Effector memory CD4-positive, alpha-beta T cell (primary cell): Measurements from ENCODE around the gene FLOT2.
"Not testable (repeated sequence)": the region's sequence is repeated elsewhere in the genome, so short reads cannot be mapped to it uniquely, and the experiment has no call there.

Experiments used
- DNase-seq, 3 donors: peaks; one replicate each; pipeline ENCODE4 v3.0.0-alpha.2; 2020
- H3K27ac ChIP-seq: 2 replicates; pipeline ENCODE4 v1.7.0; 2013; ENCODE audit warnings: mild to moderate bottlenecking, low read length, moderate library complexity; ENCODE audit not compliant: insufficient read depth, poor library complexity, severe bottlenecking
- H3K27me3 ChIP-seq: replicated peaks from 2 replicates; pipeline ENCODE4 v1.7.0; 2013; ENCODE audit warnings: mild to moderate bottlenecking, low read length; ENCODE audit not compliant: insufficient read depth, control insufficient read depth, poor library complexity, severe bottlenecking
- H3K36me3 ChIP-seq: 2 replicates; pipeline ENCODE4 v1.7.0; 2013; ENCODE audit warnings: mild to moderate bottlenecking, low read length, moderate library complexity; ENCODE audit not compliant: control insufficient read depth, insufficient read depth
- H3K4me1 ChIP-seq: 2 replicates; pipeline ENCODE4 v1.7.0; 2013; ENCODE audit warnings: low read length, mild to moderate bottlenecking; ENCODE audit not compliant: control insufficient read depth, insufficient read depth, poor library complexity, severe bottlenecking
- H3K4me3 ChIP-seq: 2 replicates; pipeline ENCODE4 v1.7.0; 2013; ENCODE audit warnings: low read length, low read depth, mild to moderate bottlenecking; ENCODE audit not compliant: insufficient read depth, poor library complexity, severe bottlenecking
- H3K9me3 ChIP-seq: 2 replicates; pipeline ENCODE4 v1.7.0; 2013; ENCODE audit warnings: mild to moderate bottlenecking, low read length, moderate library complexity; ENCODE audit not compliant: control insufficient read depth

The FLOT2 gene

DNA sequence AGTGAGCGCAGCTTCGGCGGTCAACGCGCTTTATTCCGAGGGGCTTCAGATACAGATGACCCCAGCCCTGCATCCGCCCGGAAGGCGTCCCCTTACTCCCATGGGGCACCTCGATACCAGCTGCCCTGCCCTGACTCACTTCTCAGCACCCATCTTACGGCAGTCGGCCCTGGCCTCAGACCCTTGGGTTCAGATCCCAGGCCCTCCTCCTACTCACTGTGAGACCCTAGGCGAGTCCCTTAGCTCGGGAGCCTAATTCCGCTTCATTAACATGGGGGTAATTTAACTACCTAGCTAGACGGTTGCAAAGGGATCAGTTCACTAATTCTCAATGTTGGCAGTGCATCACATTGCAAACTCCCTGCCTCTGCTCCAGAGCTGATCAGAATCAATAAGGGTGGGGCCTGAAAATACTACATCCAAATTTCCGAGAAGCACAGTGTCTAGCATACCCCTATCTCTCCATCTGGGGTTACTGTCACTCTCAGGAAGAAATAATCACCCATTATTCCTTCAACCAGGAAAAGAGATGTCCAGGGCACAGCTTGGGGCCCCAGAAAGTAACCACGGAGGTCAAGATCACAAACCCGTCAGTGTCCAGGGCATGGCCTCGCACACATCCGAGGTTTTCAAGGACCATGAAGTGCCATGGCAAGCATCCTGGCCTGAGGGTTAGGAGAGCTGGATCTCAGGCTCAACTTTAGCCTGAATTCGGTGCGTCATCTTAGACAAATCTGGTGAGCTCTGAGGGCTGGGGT is 415 bp upstream of the FLOT2 start:
- Histone ChIP-seq H3K36me3 (no peaks in the 10 kb centered on the region), H3K27ac (peak overlapping the region; percentile 89), H3K27me3 (no peaks in the 10 kb centered on the region), H3K4me1 (peaks cover 44% of the 10 kb centered on the region), H3K4me3 (peak overlapping the region; percentile 96), H3K9me3 (no peaks in the 10 kb centered on the region)
- DNase-seq: no peak

DNA sequence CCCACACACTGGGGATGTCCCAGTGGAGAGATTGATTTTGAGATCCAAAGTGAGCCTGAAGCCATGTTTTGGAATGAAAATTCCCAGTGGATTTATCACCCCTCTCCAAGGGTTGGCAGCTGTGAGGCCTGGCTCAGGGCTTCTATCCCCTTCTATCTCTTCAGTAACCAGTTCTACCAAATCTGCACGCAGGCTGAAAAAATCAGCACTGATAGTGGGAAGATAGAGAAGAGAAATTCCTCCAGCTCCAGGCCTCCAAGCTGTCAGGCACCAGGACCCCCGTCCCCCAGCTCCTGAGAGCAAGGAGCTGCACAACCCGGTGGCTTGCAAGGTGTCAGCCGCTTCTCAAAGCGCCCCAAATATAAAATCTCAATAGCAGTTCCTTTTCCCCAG is 1.0 kb downstream of the FLOT2 start:
- Histone ChIP-seq H3K9me3 (no peaks in the 10 kb centered on the region), H3K4me3 (peak overlapping the region; percentile 96), H3K27ac (peak overlapping the region; percentile 89), H3K4me1 (peaks cover 46% of the 10 kb centered on the region), H3K36me3 (no peaks in the 10 kb centered on the region), H3K27me3 (no peaks in the 10 kb centered on the region)
- no peak for DNase-seq

GRCh38 chr17:28895794-28896447 is 1.6 kb downstream of the FLOT2 start:
- no peaks in the 10 kb centered on the region for H3K9me3 ChIP-seq
- no peaks in the 10 kb centered on the region for H3K36me3 ChIP-seq
- H3K4me1 ChIP-seq: peaks cover 40% of the 10 kb centered on the region
- H3K4me3 ChIP-seq: peak overlapping the region; percentile 96
- no peak for DNase-seq
- no peaks in the 10 kb centered on the region for H3K27me3 ChIP-seq
- peak overlapping the region; percentile 89 for H3K27ac ChIP-seq

- not testable (repeated sequence) for H3K27me3 ChIP-seq, H3K36me3 ChIP-seq, H3K9me3 ChIP-seq, DNase-seq
- Histone ChIP-seq H3K4me3 (peak overlapping the region; percentile 18), H3K4me1 (peaks cover 37% of the 10 kb centered on the region), H3K27ac (peak overlapping the region; percentile 72)
Observed at GRCh38 chr17:28893248-28894183, 4.0 kb downstream of the FLOT2 start.

DNA sequence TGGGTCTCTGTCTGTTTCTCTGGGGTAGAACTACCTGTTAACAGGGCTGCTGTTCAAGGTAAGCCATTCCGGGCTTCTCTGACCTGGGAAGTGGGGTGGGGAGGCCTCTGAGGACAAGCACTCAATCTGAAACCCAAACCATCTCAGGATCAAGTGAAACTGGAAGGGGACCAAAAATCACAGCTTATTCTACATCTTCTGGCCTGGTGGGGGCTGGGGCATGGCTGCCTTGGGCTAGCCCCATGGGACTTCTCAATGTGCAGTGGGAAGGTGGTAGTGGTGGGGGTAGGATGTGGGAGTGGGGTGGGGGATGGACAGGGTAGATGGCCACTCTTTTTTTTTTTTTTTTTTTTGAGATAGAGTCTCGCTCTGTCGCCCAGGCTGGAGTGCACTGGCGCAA is 5.5 kb downstream of the FLOT2 start:
- H3K27ac ChIP-seq: no peak overlapping the region

DNA sequence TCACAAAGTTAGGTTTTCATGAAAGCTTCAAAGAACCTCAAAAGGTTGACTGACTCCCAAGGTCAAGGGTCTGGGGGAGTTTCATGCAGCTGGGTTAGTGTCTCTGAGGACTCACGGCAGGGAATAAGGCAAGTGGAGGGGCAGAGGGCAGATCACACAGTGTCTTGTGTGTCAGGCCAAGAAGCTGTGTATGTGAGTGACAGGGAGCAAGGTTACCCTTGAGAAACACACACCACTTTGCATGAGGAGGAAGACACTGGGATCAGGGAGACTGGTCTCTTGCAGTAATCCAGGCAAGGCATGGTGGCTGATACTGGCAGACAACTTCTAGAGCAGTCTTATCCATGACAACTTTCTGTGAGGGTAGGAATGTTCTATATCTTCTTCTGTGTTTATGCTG is 6.3 kb downstream of the FLOT2 start:
- no peak overlapping the region for H3K27ac ChIP-seq
- H3K4me1 ChIP-seq: peaks cover 23% of the 10 kb centered on the region
- no peak overlapping the region for H3K4me3 ChIP-seq
- no peak for DNase-seq
- no peaks in the 10 kb centered on the region for H3K9me3 ChIP-seq
- H3K36me3 ChIP-seq: peaks cover 12% of the 10 kb centered on the region
- H3K27me3 ChIP-seq: no peaks in the 10 kb centered on the region

More for the DNA sequence above, 5.5 kb downstream of the FLOT2 start:
- H3K9me3 ChIP-seq: no peaks in the 10 kb centered on the region
- no peak for DNase-seq
- no peak overlapping the region for H3K4me3 ChIP-seq
- H3K4me1 ChIP-seq: peaks cover 28% of the 10 kb centered on the region
- no peaks in the 10 kb centered on the region for H3K27me3 ChIP-seq
- peaks cover 11% of the 10 kb centered on the region for H3K36me3 ChIP-seq

GRCh38 chr17:28889996-28890395 is 7.5 kb downstream of the FLOT2 start:
- no peaks in the 10 kb centered on the region for H3K9me3 ChIP-seq
- no peak overlapping the region for H3K4me3 ChIP-seq
- no peak overlapping the region for H3K27ac ChIP-seq
- H3K4me1 ChIP-seq: peaks cover 17% of the 10 kb centered on the region
- no peaks in the 10 kb centered on the region for H3K27me3 ChIP-seq
- peaks cover 21% of the 10 kb centered on the region for H3K36me3 ChIP-seq
- DNase-seq: no peak

DNA sequence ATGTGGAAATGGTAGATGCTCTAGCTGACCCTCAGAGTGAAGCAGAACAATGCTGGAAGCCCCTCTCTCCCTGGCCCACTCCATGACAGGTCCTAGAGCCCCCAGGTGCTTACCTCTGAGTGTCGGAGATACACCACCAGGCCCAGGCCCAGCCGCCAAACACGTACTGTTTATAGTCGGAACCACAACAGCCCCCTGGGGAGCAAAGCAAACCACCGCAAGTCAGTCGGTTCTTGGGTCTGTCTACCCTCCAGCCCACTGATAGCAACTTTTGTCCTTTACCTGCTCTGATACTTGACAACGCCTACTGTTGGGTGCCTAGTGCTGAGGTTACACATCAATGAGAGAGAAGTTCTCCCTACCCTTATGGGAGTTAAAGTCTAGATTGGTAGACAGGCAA is 8.7 kb downstream of the FLOT2 start:
- Histone ChIP-seq H3K36me3 (peaks cover 30% of the 10 kb centered on the region), H3K4me1 (peaks cover 13% of the 10 kb centered on the region)

DNA sequence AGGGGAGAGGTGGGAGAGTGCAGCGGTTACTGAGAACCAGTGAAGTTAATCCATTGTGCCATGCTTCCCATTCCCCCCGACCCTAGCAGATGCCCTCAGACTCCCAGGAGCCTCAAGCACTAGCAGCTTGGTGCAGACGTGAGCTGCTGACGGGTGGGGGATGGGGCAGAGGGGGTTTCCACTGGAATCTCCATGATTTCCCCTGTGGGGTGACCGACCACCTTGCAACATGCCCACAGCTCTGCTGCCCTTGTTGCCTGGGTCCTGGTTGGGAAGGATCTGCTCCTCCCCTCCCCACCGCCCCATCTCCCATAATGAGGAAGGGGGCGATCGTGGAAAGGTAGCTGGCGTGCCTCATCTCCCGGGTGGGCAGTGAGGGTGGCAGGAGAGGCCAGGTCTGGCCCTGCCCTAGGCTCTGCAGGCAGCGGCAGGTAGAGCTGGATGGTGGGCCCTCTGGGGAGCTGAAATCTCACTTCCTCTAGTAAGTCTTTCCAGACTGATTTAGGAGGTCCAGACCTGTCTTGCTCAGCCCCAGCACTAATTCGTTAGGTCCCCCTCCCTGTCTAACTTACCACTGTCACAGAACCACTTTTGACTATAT is 9.6 kb downstream of the FLOT2 start:
- Histone ChIP-seq H3K27me3 (no peaks in the 10 kb centered on the region), H3K36me3 (peaks cover 39% of the 10 kb centered on the region), H3K4me1 (peaks cover 9% of the 10 kb centered on the region), H3K9me3 (no peaks in the 10 kb centered on the region), H3K4me3 (no peak overlapping the region), H3K27ac (no peak overlapping the region)
- DNase-seq: no peak

More for the DNA sequence above, 8.7 kb downstream of the FLOT2 start:
- no peak for DNase-seq
- no peaks in the 10 kb centered on the region for H3K9me3 ChIP-seq
- no peak overlapping the region for H3K4me3 ChIP-seq
- no peaks in the 10 kb centered on the region for H3K27me3 ChIP-seq
- no peak overlapping the region for H3K27ac ChIP-seq
